Activated naive CD4-positive, alpha-beta T cell treated with anti-CD3 and anti-CD28 coated beads, Interleukin-2, amount 10 ng/mL, durations not matched to agents 7 days and 5 days (primary cell): ENCODE data around the gene SHC1.

Experiments
- CTCF ChIA-PET: fragments of 350-600 bp; sonication (Branson Sonifier 250); formaldehyde crosslinking; loops from one replicate; lab custom pipeline; 2021; ENCODE audit warnings: antibody characterized with exemption; lab: Charles Lee
- DNase-seq: peaks from one replicate; pipeline ENCODE4 v3.0.0-alpha.2; 2020
- H3K27ac Mint-ChIP-seq: one replicate; pipeline ENCODE4 v1.8.0; 2021; ENCODE audit warnings: mild to moderate bottlenecking, moderate library complexity, mixed read lengths
- H3K27me3 Mint-ChIP-seq: one replicate; pipeline ENCODE4 v1.8.0; 2021; ENCODE audit warnings: mild to moderate bottlenecking, mixed read lengths
- H3K36me3 Mint-ChIP-seq: one replicate; pipeline ENCODE4 v1.8.0; 2021; ENCODE audit warnings: mixed read lengths
- H3K4me1 Mint-ChIP-seq: one replicate; pipeline ENCODE4 v1.8.0; 2021; ENCODE audit warnings: mixed read lengths
- H3K4me3 Mint-ChIP-seq: one replicate; pipeline ENCODE4 v1.8.0; 2021; ENCODE audit warnings: mild to moderate bottlenecking, moderate library complexity, mixed read lengths
- H3K9me3 Mint-ChIP-seq: one replicate; pipeline ENCODE4 v1.8.0; 2021; ENCODE audit warnings: mixed read lengths

The SHC1 gene

GRCh38 chr1:154945160-154945961 lies 25.2 kb downstream of the SHC1 start:
- Mint-ChIP-seq H3K4me1 (peaks cover 52% of the 10 kb centered on the region), H3K4me3 (no peak overlapping the region), H3K27ac (no peak overlapping the region)

GRCh38 chr1:154944401-154945159 lies 26.0 kb downstream of the SHC1 start:
- H3K27ac Mint-ChIP-seq: peak overlapping the region; percentile 95
- peaks cover 56% of the 10 kb centered on the region for H3K4me1 Mint-ChIP-seq
- no peak for DNase-seq
- no peak overlapping the region for H3K4me3 Mint-ChIP-seq
- no peaks in the 10 kb centered on the region for H3K27me3 Mint-ChIP-seq
- H3K9me3 Mint-ChIP-seq: no peaks in the 10 kb centered on the region
- CTCF ChIA-PET: interaction anchor here (0.6 to 1.9 kb wide), 22 partner anchors 9 to 398 kb away, joined by 3 to 12 read pairs (median 4); partner anchors contain the start of gene FLAD1
- H3K36me3 Mint-ChIP-seq: peaks cover 31% of the 10 kb centered on the region

More at GRCh38 chr1:154945160-154945961, 25.2 kb downstream of the SHC1 start:
- CTCF ChIA-PET: interaction anchor here (0.6 to 1.9 kb wide), 13 partner anchors 10 to 386 kb away, joined by 3 to 12 read pairs (median 4); partner anchors contain the start of gene FLAD1
- Mint-ChIP-seq H3K9me3 (no peaks in the 10 kb centered on the region), H3K27me3 (no peaks in the 10 kb centered on the region), H3K36me3 (peaks cover 32% of the 10 kb centered on the region)
- DNase-seq: no peak

- Mint-ChIP-seq H3K27ac (peak overlapping the region; percentile 95), H3K4me1 (peaks cover 61% of the 10 kb centered on the region), H3K9me3 (no peaks in the 10 kb centered on the region), H3K27me3 (no peaks in the 10 kb centered on the region), H3K4me3 (no peak overlapping the region), H3K36me3 (peaks cover 27% of the 10 kb centered on the region)
- CTCF ChIA-PET: interaction anchor here (0.6 to 1.9 kb wide), 22 partner anchors 8 to 397 kb away, joined by 3 to 12 read pairs (median 4); partner anchors contain the start of gene FLAD1
- peak; percentile 61 for DNase-seq
Measured at GRCh38 chr1:154943649-154944400, 26.7 kb downstream of the SHC1 start.

DNA sequence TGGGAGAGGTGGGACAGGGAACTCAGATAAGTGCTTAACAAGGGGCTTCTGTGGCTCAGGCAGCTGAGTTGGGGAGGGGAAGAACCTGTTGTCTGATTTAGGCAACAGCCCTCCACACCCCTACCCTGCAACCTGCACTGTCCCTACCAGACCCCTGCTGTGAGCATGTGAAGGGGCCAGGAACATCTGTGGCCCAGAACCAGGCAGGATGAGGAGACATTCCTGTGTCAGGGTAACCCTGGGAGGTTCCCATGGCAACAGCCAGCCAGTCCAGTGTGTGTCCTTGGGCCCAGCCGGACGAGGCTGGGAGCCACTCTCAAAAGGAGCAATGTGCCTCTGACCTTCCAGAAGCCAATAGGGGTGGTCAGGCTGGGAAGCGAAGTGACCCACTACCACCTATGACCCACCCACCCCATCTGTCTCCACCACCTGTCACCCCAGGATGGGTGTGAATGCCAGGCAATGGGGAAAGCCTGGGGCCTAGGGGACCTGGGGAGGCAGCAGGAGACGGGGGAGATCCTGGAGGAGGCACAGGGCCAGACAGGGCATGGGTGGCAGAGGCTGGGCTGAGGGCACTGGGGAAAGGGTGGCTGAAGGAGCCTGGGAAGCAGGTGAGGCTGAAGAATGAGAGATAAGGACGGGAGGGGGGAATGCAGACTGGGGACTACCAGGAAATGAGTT lies 29.1 kb downstream of the SHC1 start:
- CTCF ChIA-PET: interaction anchor here (1.3 to 1.4 kb wide), 2 partner anchors 58 to 382 kb away, joined by 4 to 7 read pairs; no protein-coding TSS in a partner anchor
- H3K9me3 Mint-ChIP-seq: no peaks in the 10 kb centered on the region
- H3K27me3 Mint-ChIP-seq: no peaks in the 10 kb centered on the region
- H3K27ac Mint-ChIP-seq: peak overlapping the region; percentile 95
- peaks cover 12% of the 10 kb centered on the region for H3K36me3 Mint-ChIP-seq
- DNase-seq: no peak
- H3K4me3 Mint-ChIP-seq: peak overlapping the region; percentile 21
- H3K4me1 Mint-ChIP-seq: peaks cover 72% of the 10 kb centered on the region

- H3K4me3 Mint-ChIP-seq: no peak overlapping the region
- CTCF ChIA-PET: interaction anchor here (1.0 to 1.4 kb wide), 3 partner anchors 58 to 381 kb away, joined by 3 to 7 read pairs (median 4); no protein-coding TSS in a partner anchor
Measured at GRCh38 chr1:154940651-154941194, 29.8 kb downstream of the SHC1 start.

GRCh38 chr1:154940213-154940560 lies 30.4 kb downstream of the SHC1 start:
- Mint-ChIP-seq H3K4me1 (peaks cover 84% of the 10 kb centered on the region), H3K27me3 (no peaks in the 10 kb centered on the region), H3K27ac (peak overlapping the region; percentile 95), H3K36me3 (peaks cover 8% of the 10 kb centered on the region), H3K4me3 (no peak overlapping the region), H3K9me3 (no peaks in the 10 kb centered on the region)
- CTCF ChIA-PET: interaction anchor here (0.6 to 1.4 kb wide), 4 partner anchors 17 to 380 kb away, joined by 3 to 7 read pairs (median 4); no protein-coding TSS in a partner anchor
- DNase-seq: no peak

More at GRCh38 chr1:154940651-154941194, 29.8 kb downstream of the SHC1 start:
- peaks cover 79% of the 10 kb centered on the region for H3K4me1 Mint-ChIP-seq
- H3K27ac Mint-ChIP-seq: peak overlapping the region; percentile 95
- H3K9me3 Mint-ChIP-seq: no peaks in the 10 kb centered on the region
- no peak for DNase-seq
- peaks cover 8% of the 10 kb centered on the region for H3K36me3 Mint-ChIP-seq
- no peaks in the 10 kb centered on the region for H3K27me3 Mint-ChIP-seq

- peaks cover 81% of the 10 kb centered on the region for H3K4me1 Mint-ChIP-seq
- H3K36me3 Mint-ChIP-seq: peaks cover 5% of the 10 kb centered on the region
- peak overlapping the region; percentile 97 for H3K27ac Mint-ChIP-seq
- H3K4me3 Mint-ChIP-seq: peak overlapping the region; percentile 64
- CTCF ChIA-PET: interaction anchor here (0.6 to 2.4 kb wide), 3 partner anchors 16 to 597 kb away, joined by 4 to 7 read pairs (median 4); no protein-coding TSS in a partner anchor
- H3K9me3 Mint-ChIP-seq: no peaks in the 10 kb centered on the region
- no peak for DNase-seq
- no peaks in the 10 kb centered on the region for H3K27me3 Mint-ChIP-seq
Measured at GRCh38 chr1:154938604-154939399, 31.7 kb downstream of the SHC1 start.

DNA sequence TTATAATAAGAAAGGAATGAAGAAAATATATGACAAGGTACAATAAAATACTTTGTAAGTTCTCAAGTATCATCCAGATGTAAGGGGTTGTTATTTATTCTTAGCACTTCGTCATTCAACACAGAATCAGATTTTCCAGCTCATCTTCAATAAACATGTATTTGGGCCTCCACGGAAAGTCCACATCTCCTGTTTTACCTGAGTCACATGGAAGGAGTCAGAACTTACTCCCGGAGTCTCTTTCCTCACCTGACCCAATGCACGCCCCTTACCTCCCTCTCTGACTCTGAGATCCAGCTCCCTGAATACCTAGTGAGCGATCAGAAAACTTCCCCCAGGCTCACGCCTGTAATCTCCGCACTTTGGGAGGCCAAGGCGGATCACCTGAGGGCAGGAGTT lies 32.6 kb downstream of the SHC1 start:
- H3K36me3 Mint-ChIP-seq: peaks cover 2% of the 10 kb centered on the region
- peak overlapping the region; percentile 91 for H3K4me3 Mint-ChIP-seq
- no peaks in the 10 kb centered on the region for H3K27me3 Mint-ChIP-seq
- CTCF ChIA-PET: interaction anchor here (0.9 to 2.4 kb wide), 4 partner anchors 14 to 378 kb away, joined by 3 to 7 read pairs (median 6); no protein-coding TSS in a partner anchor
- no peak for DNase-seq
- H3K9me3 Mint-ChIP-seq: no peaks in the 10 kb centered on the region
- H3K27ac Mint-ChIP-seq: peak overlapping the region; percentile 97
- peaks cover 75% of the 10 kb centered on the region for H3K4me1 Mint-ChIP-seq

- CTCF ChIA-PET: interaction anchor here (0.8 to 2.4 kb wide), 13 partner anchors 10 to 456 kb away, joined by 3 to 10 read pairs (median 4); no protein-coding TSS in a partner anchor
- Mint-ChIP-seq H3K9me3 (no peaks in the 10 kb centered on the region), H3K4me3 (peak overlapping the region; percentile 91), H3K4me1 (peaks cover 69% of the 10 kb centered on the region), H3K27me3 (no peaks in the 10 kb centered on the region), H3K27ac (peak overlapping the region; percentile 97), H3K36me3 (peaks cover 2% of the 10 kb centered on the region)
- peak; percentile 94 for DNase-seq
Measured at GRCh38 chr1:154937085-154937987, 33.2 kb downstream of the SHC1 start.

- peak; percentile 97 for DNase-seq
- Mint-ChIP-seq H3K27me3 (no peaks in the 10 kb centered on the region), H3K36me3 (peaks cover 2% of the 10 kb centered on the region), H3K27ac (peak within 1 kb of the TSS; percentile 97), H3K4me1 (peaks cover 61% of the 10 kb centered on the region), H3K4me3 (peak within 1 kb of the TSS; percentile 91), H3K9me3 (no peaks in the 10 kb centered on the region)
- CTCF ChIA-PET: interaction anchor here (0.8 to 2.4 kb wide), 18 partner anchors 8 to 456 kb away, joined by 3 to 10 read pairs (median 4); no protein-coding TSS in a partner anchor
Measured at GRCh38 chr1:154936555-154937084, 33.9 kb downstream of the SHC1 start, which contains the start of gene PMVK. Gene PMVK, minus strand, starts transcription at chr1:154936719. Its CDS starts 34 bp downstream, at chr1:154936685.
